ENCODE results near the gene DDX5.
A peak's percentile ranks its signal among the peaks of the same experiment; 100 is the strongest.

Gene DDX5

DNA sequence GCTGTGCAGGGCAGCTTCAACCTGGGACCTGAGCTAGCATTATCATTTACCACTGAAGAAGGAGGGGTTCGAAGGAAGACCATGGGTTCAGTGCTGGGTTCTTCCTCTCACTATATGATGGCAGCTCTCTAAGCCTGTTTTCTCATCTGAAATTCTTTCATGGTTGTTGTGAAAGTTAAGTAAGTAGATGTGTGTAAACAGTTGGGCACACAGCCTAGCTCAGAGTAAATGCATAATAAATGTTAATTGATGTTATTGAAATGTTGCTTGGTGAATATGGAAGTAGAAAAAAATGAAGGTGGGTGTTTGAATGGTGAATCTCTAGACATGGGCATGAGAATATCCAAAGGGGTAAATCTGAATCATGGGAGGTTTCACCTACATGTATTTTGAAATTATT, 9.7 kb upstream of the DDX5 start:
- H3K4me3 ChIP-seq (ENCODE audit: low read depth in 1 of 5, low read length in 5 of 5), result no peak overlapping the region
- H3K9ac ChIP-seq (ENCODE audit: low read length in 5 of 5), result no peak overlapping the region
- no peaks in the 10 kb centered on the region for H3K4me1 ChIP-seq (ENCODE audit: control insufficient read depth in 5 of 5, insufficient read depth in 5 of 5, low read length in 5 of 5)
- no peak overlapping the region for H3K27ac ChIP-seq (ENCODE audit: low read depth, low read length)
- no peaks in the 10 kb centered on the region for H3K27me3 ChIP-seq (ENCODE audit: control insufficient read depth in 5 of 5, insufficient read depth in 4 of 5, low read length in 5 of 5)
- H3K9me3 ChIP-seq (ENCODE audit: control insufficient read depth in 5 of 5, low read length in 5 of 5), result no peaks in the 10 kb centered on the region
- H3K36me3 ChIP-seq (ENCODE audit: control insufficient read depth in 5 of 5, insufficient read depth in 5 of 5, low read length in 5 of 5), result peaks cover 57 to 86% (median 61%) of the 10 kb centered on the region in 5 donors

DNA sequence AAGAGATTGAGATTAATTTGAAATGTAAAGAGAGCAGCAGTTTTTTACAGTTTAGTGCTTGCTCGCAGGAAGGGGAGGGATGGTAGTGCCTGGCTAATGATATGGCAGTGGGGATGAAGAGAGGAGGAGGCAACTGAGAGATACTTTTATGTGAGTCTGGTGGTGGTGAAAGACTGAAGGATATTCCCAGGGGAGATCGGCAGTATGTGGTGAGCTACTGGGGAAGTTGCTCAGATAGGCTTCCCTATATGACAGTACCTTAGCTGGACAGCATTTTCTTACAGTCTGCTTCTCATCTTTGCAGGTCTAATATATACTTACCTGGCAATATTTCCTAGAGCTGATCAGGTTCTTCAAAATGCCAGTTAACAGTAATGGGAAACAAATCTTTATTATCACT, 9.3 kb upstream of the DDX5 start:
- Histone ChIP-seq H3K9ac (ENCODE audit: low read length in 5 of 5) (no peak overlapping the region), H3K27me3 (ENCODE audit: control insufficient read depth in 5 of 5, insufficient read depth in 4 of 5, low read length in 5 of 5) (no peaks in the 10 kb centered on the region), H3K27ac (ENCODE audit: low read depth, low read length) (no peak overlapping the region), H3K36me3 (ENCODE audit: control insufficient read depth in 5 of 5, insufficient read depth in 5 of 5, low read length in 5 of 5) (peaks cover 59 to 86% (median 60%) of the 10 kb centered on the region in 5 donors), H3K4me1 (ENCODE audit: control insufficient read depth in 5 of 5, insufficient read depth in 5 of 5, low read length in 5 of 5) (no peaks in the 10 kb centered on the region), H3K4me3 (ENCODE audit: low read depth in 1 of 5, low read length in 5 of 5) (no peak overlapping the region), H3K9me3 (ENCODE audit: control insufficient read depth in 5 of 5, low read length in 5 of 5) (no peaks in the 10 kb centered on the region)

DNA sequence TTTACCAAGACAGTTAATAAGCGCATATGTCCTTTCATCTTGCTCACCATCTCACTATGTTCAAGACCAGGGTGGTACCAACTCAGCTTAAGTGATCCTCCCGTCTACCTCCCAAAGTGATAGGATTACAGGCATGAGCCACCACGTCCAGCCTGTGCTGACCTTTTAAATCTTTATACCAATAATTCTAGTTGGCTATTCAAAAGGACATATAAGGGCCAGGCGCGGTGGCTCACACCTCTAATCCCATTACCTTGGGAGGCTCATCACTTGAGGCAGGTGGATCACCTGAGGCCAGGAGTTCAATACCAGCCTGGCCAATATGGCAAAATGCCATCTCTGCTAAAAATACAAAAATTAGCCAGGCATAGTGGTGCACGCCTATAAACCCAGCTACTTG, 3.1 kb upstream of the DDX5 start:
- Histone ChIP-seq H3K27ac (ENCODE audit: low read depth, low read length) (no peak overlapping the region), H3K4me3 (ENCODE audit: low read depth in 1 of 5, low read length in 5 of 5) (no peak overlapping the region), H3K9me3 (ENCODE audit: control insufficient read depth in 5 of 5, low read length in 5 of 5) (no peaks in the 10 kb centered on the region), H3K27me3 (ENCODE audit: control insufficient read depth in 5 of 5, insufficient read depth in 4 of 5, low read length in 5 of 5) (no peaks in the 10 kb centered on the region), H3K9ac (ENCODE audit: low read length in 5 of 5) (no peak overlapping the region), H3K4me1 (ENCODE audit: control insufficient read depth in 5 of 5, insufficient read depth in 5 of 5, low read length in 5 of 5) (peaks cover 2 to 28% (median 23%) of the 10 kb centered on the region in 5 donors), H3K36me3 (ENCODE audit: control insufficient read depth in 5 of 5, insufficient read depth in 5 of 5, low read length in 5 of 5) (peaks cover 28 to 48% (median 33%) of the 10 kb centered on the region in 5 donors)

DNA sequence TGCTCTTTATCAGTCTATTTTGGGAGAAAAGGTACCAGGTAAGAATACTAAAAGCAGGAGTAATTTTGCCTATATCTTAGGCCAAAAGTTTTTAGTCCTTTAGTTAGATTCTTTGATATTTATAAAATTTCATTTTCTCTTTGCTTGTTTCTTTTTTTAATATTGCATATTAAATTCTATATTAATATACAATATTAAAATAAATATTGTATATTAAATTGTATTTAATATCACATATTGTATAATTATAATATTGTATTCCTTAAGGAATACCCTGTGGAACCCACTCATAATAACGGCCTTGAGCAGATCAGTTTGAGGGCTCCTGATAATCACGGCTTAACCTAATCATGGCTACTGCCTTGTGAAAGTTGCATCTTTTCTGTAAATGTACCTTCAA, 2.6 kb upstream of the DDX5 start:
- no peak overlapping the region for H3K27ac ChIP-seq (ENCODE audit: low read depth, low read length)
- no peaks in the 10 kb centered on the region for H3K9me3 ChIP-seq (ENCODE audit: control insufficient read depth in 5 of 5, low read length in 5 of 5)
- peaks cover 29 to 50% (median 35%) of the 10 kb centered on the region in 5 donors for H3K36me3 ChIP-seq (ENCODE audit: control insufficient read depth in 5 of 5, insufficient read depth in 5 of 5, low read length in 5 of 5)
- no peak overlapping the region for H3K4me3 ChIP-seq (ENCODE audit: low read depth in 1 of 5, low read length in 5 of 5)
- no peaks in the 10 kb centered on the region for H3K27me3 ChIP-seq (ENCODE audit: control insufficient read depth in 5 of 5, insufficient read depth in 4 of 5, low read length in 5 of 5)
- peaks cover 6 to 33% (median 28%) of the 10 kb centered on the region in 5 donors for H3K4me1 ChIP-seq (ENCODE audit: control insufficient read depth in 5 of 5, insufficient read depth in 5 of 5, low read length in 5 of 5)
- peak overlapping the region in 1 of 5 donors; percentile 43 for H3K9ac ChIP-seq (ENCODE audit: low read length in 5 of 5)

DNA sequence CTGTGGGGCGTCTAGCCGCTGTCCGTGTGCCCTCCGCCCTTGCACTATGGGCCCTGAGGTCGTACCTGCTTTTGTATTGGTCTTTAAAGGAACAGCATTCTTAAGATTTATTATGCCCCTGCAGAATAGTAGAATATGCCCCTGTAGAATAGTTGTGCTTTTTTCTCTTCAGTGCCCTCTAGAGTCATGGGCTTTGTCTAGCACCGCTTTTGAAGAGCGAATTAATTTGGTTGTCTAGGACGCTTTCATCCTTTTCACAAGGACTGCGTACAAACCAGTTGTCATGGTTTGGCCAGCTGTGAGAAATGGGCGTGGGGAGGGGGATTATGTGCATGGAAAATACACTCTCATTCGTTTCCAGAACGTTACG, 1.3 kb upstream of the DDX5 start:
- peaks cover 36 to 55% (median 44%) of the 10 kb centered on the region in 5 donors for H3K36me3 ChIP-seq (ENCODE audit: control insufficient read depth in 5 of 5, insufficient read depth in 5 of 5, low read length in 5 of 5)

DNA sequence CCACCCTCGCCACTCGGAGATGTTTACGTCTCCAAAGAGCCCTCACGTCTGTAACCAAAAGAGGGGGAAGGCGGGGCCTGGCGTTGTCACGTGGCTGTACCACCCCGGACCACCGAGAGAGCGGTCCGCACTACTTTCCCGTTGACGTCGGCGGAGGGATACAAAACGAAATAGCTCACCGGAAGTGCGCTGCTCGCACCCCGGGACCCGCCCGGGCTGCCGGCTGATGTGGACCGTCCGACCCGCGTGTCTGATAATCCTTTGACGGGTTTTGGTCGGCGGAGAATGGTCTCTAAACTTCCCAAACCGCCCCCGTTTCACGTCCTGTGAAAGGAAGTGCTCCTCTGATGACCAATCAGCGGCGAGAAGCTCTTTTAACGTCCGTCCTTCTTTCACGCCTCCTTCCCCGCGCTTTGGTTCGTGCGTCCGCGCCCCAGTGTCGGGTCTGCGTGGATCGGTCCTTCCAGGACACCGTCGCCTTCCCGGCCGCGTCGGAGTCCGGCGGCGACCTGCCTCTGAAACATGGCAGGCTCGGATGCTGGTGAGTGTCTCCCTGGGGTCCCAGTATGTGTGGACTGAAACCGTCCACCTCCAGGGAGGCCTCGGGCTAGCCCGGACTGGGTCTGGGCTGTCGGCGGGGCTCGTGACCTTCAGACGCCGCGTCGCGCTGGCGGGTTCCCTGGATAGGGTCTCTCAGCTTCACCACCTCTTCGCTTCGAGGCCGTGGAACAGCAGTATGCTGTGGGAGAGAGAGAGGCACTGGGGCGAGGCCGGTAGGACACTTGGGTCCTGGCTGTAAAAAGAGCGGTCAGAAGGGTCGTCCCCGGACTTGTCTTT, 705 bp upstream of the DDX5 start, which contains the start of gene CEP95:
TSS of gene CEP95 (plus strand) at position 402 of the 837 bp plus-strand sequence. CDS start at position 523, 121 bp downstream.
- H3K4me3 ChIP-seq (ENCODE audit: low read depth in 1 of 5, low read length in 5 of 5), result peak within 1 kb of the TSS; percentile 79 to 100 (median 100)
- peaks cover 8 to 52% (median 47%) of the 10 kb centered on the region in 5 donors for H3K4me1 ChIP-seq (ENCODE audit: control insufficient read depth in 5 of 5, insufficient read depth in 5 of 5, low read length in 5 of 5)
- H3K9me3 ChIP-seq (ENCODE audit: control insufficient read depth in 5 of 5, low read length in 5 of 5), result no peaks in the 10 kb centered on the region
- H3K9ac ChIP-seq (ENCODE audit: low read length in 5 of 5), result peak within 1 kb of the TSS; percentile 96 to 100 (median 100)
- H3K36me3 ChIP-seq (ENCODE audit: control insufficient read depth in 5 of 5, insufficient read depth in 5 of 5, low read length in 5 of 5), result peaks cover 38 to 56% (median 47%) of the 10 kb centered on the region in 5 donors
- no peaks in the 10 kb centered on the region for H3K27me3 ChIP-seq (ENCODE audit: control insufficient read depth in 5 of 5, insufficient read depth in 4 of 5, low read length in 5 of 5)
- H3K27ac ChIP-seq (ENCODE audit: low read depth, low read length), result peak within 1 kb of the TSS; percentile 100

More for the DNA sequence above, 1.3 kb upstream of the DDX5 start:
- H3K27me3 ChIP-seq (ENCODE audit: control insufficient read depth in 5 of 5, insufficient read depth in 4 of 5, low read length in 5 of 5), result no peaks in the 10 kb centered on the region
- peak overlapping the region; percentile 94 to 100 (median 98) for H3K9ac ChIP-seq (ENCODE audit: low read length in 5 of 5)
- H3K9me3 ChIP-seq (ENCODE audit: control insufficient read depth in 5 of 5, low read length in 5 of 5), result no peaks in the 10 kb centered on the region
- peaks cover 8 to 45% (median 41%) of the 10 kb centered on the region in 5 donors for H3K4me1 ChIP-seq (ENCODE audit: control insufficient read depth in 5 of 5, insufficient read depth in 5 of 5, low read length in 5 of 5)
- H3K27ac ChIP-seq (ENCODE audit: low read depth, low read length), result peak overlapping the region; percentile 100
- H3K4me3 ChIP-seq (ENCODE audit: low read depth in 1 of 5, low read length in 5 of 5), result peak overlapping the region; percentile 79 to 100 (median 96)

DNA sequence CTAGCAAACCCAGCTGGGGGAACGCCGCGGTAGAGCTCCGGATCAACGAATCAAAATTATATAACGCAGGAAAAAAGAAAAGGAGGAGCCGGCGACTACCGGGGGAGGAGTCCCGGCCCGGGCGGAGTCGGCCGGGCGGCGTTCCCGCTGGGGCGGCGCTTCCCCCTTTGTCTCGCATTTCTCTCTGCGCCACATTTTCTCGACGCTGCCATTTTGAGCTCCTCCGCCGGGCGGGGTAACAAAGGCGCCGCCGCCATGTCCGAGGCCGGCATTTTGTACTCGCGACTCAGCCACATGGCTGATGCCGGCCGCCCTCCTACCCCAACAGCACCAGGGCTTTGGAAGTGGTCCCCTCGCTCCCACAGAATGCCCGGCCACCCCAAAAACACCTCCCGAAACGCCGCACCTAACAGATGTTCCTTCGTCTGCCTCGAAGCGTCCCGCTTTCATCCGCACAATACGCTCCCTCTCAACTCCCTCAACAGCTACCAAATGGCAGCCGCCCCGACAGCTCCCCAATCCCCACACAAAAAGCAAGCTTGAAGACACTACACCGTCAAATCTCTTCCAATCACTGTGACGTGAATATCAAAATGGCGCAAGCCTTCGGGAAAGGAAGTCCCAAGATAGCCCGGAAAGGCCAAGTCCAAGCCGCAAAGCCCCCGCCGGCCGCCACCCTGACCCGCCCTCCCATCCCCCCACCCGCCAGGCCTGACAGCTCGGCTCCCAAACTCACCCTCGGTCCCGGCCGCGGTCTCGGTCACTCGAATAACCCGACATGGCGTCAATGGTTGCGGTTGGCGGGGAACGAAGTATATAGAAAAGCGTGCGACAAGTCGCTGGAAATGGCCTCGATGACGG, 519 bp downstream of the DDX5 start:
- Histone ChIP-seq H3K9ac (ENCODE audit: low read length in 5 of 5) (peak overlapping the region; percentile 96 to 100 (median 100)), H3K4me3 (ENCODE audit: low read depth in 1 of 5, low read length in 5 of 5) (peak overlapping the region; percentile 79 to 100 (median 100)), H3K27me3 (ENCODE audit: control insufficient read depth in 5 of 5, insufficient read depth in 4 of 5, low read length in 5 of 5) (no peaks in the 10 kb centered on the region), H3K27ac (ENCODE audit: low read depth, low read length) (peak overlapping the region; percentile 100), H3K36me3 (ENCODE audit: control insufficient read depth in 5 of 5, insufficient read depth in 5 of 5, low read length in 5 of 5) (peaks cover 46 to 56% (median 53%) of the 10 kb centered on the region in 5 donors), H3K4me1 (ENCODE audit: control insufficient read depth in 5 of 5, insufficient read depth in 5 of 5, low read length in 5 of 5) (peaks cover 8 to 61% (median 57%) of the 10 kb centered on the region in 5 donors), H3K9me3 (ENCODE audit: control insufficient read depth in 5 of 5, low read length in 5 of 5) (no peaks in the 10 kb centered on the region)

DNA sequence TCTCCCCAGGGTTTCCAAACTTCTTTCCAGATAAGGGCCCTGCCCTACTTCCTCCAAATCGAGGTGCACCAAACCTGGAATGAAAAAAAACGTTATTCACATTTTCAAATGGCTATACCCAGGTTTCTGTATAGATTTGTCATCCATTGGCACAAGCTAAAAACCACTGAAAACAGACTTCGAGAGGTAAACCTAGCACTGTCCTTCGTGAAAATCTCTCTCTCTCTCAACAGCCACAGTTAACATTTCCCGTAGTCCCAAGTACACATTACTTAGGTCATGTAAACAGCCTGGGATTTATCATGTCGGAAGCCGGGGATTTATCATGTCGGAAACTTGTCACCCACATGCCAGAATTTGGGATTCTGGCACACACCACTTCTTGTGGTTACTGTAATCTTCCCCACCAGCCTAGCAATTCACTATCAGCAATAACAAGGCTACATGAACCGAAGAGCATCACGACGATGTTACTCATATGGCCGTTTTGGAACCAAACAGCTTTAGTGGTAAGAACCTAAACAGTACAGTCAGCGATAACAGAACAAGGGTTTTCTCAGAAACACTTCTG, 1.2 kb downstream of the DDX5 start:
- H3K9ac ChIP-seq (ENCODE audit: low read length in 5 of 5), result peak overlapping the region; percentile 96 to 100 (median 100)
- peak overlapping the region; percentile 79 to 100 (median 99) for H3K4me3 ChIP-seq (ENCODE audit: low read depth in 1 of 5, low read length in 5 of 5)
- H3K27ac ChIP-seq (ENCODE audit: low read depth, low read length), result peak overlapping the region; percentile 100
- no peaks in the 10 kb centered on the region for H3K27me3 ChIP-seq (ENCODE audit: control insufficient read depth in 5 of 5, insufficient read depth in 4 of 5, low read length in 5 of 5)
- peaks cover 47 to 56% (median 53%) of the 10 kb centered on the region in 5 donors for H3K36me3 ChIP-seq (ENCODE audit: control insufficient read depth in 5 of 5, insufficient read depth in 5 of 5, low read length in 5 of 5)
- no peaks in the 10 kb centered on the region for H3K9me3 ChIP-seq (ENCODE audit: control insufficient read depth in 5 of 5, low read length in 5 of 5)
- H3K4me1 ChIP-seq (ENCODE audit: control insufficient read depth in 5 of 5, insufficient read depth in 5 of 5, low read length in 5 of 5), result peaks cover 8 to 65% (median 62%) of the 10 kb centered on the region in 5 donors

DNA sequence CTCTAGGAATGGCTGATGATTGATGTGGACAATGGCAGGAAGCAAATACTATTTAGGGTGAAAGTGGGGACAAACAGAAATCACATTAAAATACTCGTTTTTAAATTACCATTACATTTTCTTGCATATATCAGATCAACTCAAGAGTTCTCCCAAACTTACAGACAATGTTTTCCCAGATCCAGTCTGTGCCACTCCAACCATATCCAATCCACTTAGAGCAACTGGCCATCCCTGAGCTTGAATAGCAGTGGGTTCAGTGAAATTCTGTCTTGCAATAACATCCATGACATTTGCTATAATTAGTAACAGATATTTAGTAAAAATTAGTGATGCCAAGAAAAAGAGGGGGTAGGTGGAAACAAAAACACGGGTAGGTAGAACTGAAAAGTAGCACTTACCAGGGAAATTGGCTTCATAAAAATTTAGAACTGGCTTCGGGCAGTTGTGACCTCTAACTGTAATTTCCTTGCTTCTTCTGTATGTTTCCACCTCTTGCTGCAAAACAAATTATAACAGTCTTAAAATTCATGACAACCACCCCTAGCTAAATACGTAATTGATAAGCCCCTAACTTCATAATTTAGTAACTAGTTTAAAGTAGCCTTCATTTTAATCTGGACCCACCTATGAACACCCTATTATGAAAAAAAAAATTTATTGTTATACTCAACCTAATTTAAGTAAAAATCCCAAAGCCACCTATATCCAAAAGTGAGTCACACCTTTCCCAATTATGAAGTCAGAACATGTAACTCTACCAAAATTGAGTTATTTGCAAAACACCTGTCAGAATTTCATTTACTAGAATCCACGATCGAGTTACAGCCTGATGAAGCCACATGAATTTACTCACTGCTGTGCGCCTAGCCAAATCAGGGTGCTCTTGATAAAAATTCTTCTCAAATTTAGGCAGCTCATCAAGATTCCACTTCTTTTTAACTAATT, 2.0 kb downstream of the DDX5 start:
- Histone ChIP-seq H3K27me3 (ENCODE audit: control insufficient read depth in 5 of 5, insufficient read depth in 4 of 5, low read length in 5 of 5) (no peaks in the 10 kb centered on the region), H3K4me3 (ENCODE audit: low read depth in 1 of 5, low read length in 5 of 5) (peak overlapping the region; percentile 79 to 100 (median 99)), H3K4me1 (ENCODE audit: control insufficient read depth in 5 of 5, insufficient read depth in 5 of 5, low read length in 5 of 5) (peaks cover 8 to 66% (median 63%) of the 10 kb centered on the region in 5 donors), H3K27ac (ENCODE audit: low read depth, low read length) (peak overlapping the region; percentile 100), H3K9ac (ENCODE audit: low read length in 5 of 5) (peak overlapping the region; percentile 96 to 100 (median 100)), H3K36me3 (ENCODE audit: control insufficient read depth in 5 of 5, insufficient read depth in 5 of 5, low read length in 5 of 5) (peaks cover 53 to 62% (median 59%) of the 10 kb centered on the region in 5 donors), H3K9me3 (ENCODE audit: control insufficient read depth in 5 of 5, low read length in 5 of 5) (no peaks in the 10 kb centered on the region)

All from subcutaneous abdominal adipose tissue (tissue), 5 donors.